Measurements from ENCODE around the gene CADPS.

The CADPS gene

DNA sequence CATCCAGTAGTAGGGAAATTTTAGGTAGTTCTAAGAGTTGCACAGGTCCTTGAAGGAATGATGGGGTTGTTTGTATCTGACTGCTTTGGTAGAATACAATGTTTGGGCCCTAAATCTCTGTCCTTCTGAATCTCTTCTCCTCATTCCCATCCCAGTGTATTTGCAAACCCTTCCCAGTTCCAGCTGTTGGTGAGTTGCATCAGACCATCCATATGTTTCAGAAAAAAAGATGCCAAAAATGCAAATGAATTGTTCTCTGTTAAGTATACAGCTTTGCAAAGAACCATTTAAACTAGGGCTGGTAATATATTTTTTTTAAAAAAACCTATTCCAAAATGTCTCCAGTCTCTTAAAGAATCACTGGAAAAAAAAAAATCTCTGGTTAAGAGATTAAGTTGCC is 251.0 kb downstream of the CADPS start:
- H3K4me3 Mint-ChIP-seq: no peak overlapping the region
- H3K4me1 Mint-ChIP-seq (ENCODE audit: low read depth): no peaks in the 10 kb centered on the region
- H3K27ac Mint-ChIP-seq: no peak overlapping the region
- no peaks in the 10 kb centered on the region for H3K36me3 Mint-ChIP-seq (ENCODE audit: low read depth)
- H3K27me3 Mint-ChIP-seq: peaks cover 4% of the 10 kb centered on the region
- no peaks in the 10 kb centered on the region for H3K9me3 Mint-ChIP-seq
- intact Hi-C loops (cut with micrococcal nuclease): no loop called here

DNA sequence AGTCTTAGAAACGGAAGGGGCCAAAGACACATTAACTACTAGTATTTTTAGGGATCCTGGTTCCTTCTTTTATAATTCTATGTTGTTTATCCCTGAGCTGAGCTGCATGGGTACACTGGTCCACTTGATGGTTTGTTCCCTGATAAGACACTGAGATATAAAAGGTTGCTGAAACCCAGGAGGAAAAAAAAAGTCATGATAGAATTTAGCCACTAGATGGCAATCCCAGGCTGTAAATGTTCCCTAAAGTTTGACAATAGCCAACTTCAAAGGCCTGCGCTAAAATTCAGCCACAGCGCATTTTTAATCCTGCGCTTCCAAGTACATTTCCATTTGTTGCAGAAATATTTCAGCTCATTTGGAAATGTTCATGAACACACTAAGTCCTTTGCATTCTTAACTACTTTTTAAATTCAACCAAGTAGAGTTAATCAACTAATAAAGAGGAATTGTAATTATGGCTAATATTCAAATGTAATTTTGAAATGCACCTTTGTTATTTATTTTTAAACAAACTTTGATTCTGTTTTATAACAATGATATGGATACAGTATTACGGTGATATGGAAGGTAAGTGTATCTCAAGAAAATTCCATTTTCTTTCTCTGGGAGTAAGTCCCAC is 252.6 kb downstream of the CADPS start:
- Mint-ChIP-seq H3K4me3 (no peak overlapping the region), H3K4me1 (ENCODE audit: low read depth) (no peaks in the 10 kb centered on the region), H3K9me3 (no peaks in the 10 kb centered on the region), H3K27me3 (peaks cover 4% of the 10 kb centered on the region), H3K27ac (no peak overlapping the region), H3K36me3 (ENCODE audit: low read depth) (no peaks in the 10 kb centered on the region)
- intact Hi-C loops (cut with micrococcal nuclease): no loop called here

DNA sequence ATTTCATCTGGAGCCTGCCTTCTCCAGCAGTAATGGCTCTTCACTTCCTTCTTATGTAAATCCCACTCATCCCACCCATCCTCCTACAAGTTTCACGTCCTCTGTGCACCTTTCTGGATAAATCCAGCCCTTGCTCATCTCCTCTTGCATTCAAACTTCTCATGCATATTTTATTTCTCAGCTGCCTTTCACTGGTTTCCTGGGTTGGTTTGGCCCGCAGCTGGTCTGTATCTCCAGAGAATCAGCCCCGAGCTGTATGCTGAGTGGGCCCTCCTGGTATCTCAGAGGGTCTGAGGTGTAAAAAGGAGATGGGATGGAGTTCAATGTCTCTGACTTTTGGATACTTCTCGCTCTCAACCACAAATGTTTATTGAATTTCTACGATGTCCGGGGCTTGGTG is 253.3 kb downstream of the CADPS start:
- Mint-ChIP-seq H3K27ac (no peak overlapping the region), H3K4me3 (no peak overlapping the region), H3K27me3 (peaks cover 4% of the 10 kb centered on the region), H3K36me3 (ENCODE audit: low read depth) (no peaks in the 10 kb centered on the region), H3K4me1 (ENCODE audit: low read depth) (no peaks in the 10 kb centered on the region), H3K9me3 (no peaks in the 10 kb centered on the region)
- intact Hi-C loops (cut with micrococcal nuclease): no loop called here

DNA sequence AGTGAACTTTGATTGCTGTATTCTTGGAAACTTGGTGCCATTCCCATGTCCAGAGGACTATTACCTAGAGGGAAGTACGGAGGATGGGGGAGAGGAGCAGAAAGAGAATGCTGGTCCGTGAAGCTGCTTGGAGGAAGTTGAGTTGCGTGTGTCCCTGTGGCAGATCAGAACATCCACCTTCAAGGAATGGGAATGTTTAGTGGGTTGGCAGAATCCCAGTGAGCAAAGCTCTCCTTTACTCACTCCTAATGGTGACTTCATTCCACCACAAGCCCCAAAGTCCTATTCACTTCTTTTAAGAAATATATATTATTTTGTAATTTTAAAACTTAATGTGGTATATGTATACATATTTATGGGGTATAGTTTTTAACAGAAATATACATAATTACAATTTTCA is 254.0 kb downstream of the CADPS start:
- intact Hi-C loops (cut with micrococcal nuclease): no loop called here
- H3K36me3 Mint-ChIP-seq (ENCODE audit: low read depth): no peaks in the 10 kb centered on the region
- H3K27ac Mint-ChIP-seq: no peak overlapping the region

DNA sequence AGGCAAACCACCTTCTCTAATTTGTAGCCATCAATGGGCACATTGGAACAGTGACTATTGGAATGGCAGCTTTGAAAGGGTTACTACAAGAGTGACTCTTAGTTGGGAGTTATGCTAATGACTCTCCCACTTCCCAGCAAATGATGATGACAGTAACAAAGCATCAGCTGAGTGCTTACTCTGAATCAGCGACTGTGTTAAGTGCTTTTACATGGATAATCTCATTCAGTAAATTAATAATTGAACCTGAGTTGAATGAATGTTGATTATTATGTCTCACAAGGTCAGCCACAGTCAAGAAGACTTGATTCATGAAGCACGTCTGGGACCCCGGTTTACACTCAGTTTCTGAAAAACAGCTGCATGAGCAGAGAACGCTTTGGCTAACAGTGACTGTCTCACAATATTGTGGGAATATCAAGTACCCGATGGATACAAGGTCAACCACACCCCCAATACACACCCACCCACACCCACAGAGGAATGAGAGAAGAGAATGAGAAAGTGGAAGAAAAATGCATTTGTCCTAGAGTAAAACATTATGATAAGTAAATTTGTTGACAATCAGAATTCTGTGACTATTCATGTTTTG is 259.9 kb downstream of the CADPS start:
- Mint-ChIP-seq H3K9me3 (no peaks in the 10 kb centered on the region), H3K4me3 (no peak overlapping the region), H3K27me3 (no peaks in the 10 kb centered on the region), H3K4me1 (ENCODE audit: low read depth) (no peaks in the 10 kb centered on the region), H3K27ac (no peak overlapping the region), H3K36me3 (ENCODE audit: low read depth) (no peaks in the 10 kb centered on the region)
- intact Hi-C loops (cut with micrococcal nuclease): no loop called here

More for the DNA sequence above, 254.0 kb downstream of the CADPS start:
- H3K4me3 Mint-ChIP-seq: no peak overlapping the region
- H3K27me3 Mint-ChIP-seq: peaks cover 4% of the 10 kb centered on the region
- H3K9me3 Mint-ChIP-seq: no peaks in the 10 kb centered on the region
- no peaks in the 10 kb centered on the region for H3K4me1 Mint-ChIP-seq (ENCODE audit: low read depth)

DNA sequence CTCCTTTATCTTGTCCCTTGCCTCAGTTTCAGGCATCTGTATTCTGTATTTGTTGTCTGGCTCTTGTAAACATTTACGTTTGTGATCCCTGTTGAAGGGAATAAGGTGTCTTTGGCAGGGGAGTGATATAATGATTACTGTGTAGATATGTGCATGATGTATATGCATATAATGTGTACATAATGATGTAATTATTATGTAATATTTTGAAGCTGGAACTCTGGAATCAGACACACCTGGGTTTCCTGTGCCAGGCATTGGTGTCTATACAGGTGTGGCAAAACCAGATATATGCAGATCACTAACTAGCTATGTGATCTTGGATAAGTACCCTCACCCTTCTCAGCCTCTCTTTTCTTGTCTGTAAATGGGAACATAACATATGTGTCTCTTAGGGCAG is 260.7 kb downstream of the CADPS start:
- H3K4me1 Mint-ChIP-seq (ENCODE audit: low read depth): no peaks in the 10 kb centered on the region
- H3K4me3 Mint-ChIP-seq: no peak overlapping the region
- intact Hi-C loops (cut with micrococcal nuclease): no loop called here
- H3K36me3 Mint-ChIP-seq (ENCODE audit: low read depth): no peaks in the 10 kb centered on the region
- H3K27me3 Mint-ChIP-seq: no peaks in the 10 kb centered on the region
- no peak overlapping the region for H3K27ac Mint-ChIP-seq
- no peaks in the 10 kb centered on the region for H3K9me3 Mint-ChIP-seq

DNA sequence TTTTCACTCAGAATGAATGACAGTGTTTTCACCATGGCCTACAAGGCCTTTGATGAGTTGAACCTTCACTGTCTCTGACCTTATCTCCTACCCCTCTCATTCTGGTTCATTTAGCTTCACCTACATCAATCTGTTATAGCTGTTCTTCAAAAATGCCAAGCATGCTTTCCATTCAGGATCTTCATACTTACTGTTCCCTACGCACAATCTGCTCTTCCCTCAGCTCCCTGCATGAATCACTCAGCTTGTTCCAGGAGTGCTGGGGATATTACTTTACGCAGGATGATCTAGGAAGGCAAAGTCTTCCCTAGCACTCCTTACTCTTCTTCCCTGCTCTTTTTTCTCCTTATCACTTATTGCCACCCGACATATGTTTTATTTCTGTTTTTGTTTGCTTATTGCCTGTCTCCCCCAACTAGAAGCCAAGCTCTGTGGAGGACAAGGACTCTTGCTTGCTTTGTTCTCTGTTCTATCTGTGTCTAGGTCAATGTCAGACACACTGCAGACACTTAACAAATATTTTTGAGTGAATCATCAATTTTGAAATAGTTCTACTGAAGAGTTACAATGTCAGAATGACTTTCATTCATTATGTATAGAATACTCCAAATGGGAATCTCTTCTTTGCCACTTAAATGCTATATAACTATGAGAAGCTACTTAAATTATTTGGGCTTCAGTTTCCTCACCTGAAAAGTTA is 263.5 kb downstream of the CADPS start:
- Mint-ChIP-seq H3K27ac (no peak overlapping the region), H3K36me3 (ENCODE audit: low read depth) (no peaks in the 10 kb centered on the region), H3K9me3 (no peaks in the 10 kb centered on the region), H3K4me1 (ENCODE audit: low read depth) (no peaks in the 10 kb centered on the region), H3K27me3 (no peaks in the 10 kb centered on the region), H3K4me3 (no peak overlapping the region)
- intact Hi-C loops (cut with micrococcal nuclease): no loop called here

DNA sequence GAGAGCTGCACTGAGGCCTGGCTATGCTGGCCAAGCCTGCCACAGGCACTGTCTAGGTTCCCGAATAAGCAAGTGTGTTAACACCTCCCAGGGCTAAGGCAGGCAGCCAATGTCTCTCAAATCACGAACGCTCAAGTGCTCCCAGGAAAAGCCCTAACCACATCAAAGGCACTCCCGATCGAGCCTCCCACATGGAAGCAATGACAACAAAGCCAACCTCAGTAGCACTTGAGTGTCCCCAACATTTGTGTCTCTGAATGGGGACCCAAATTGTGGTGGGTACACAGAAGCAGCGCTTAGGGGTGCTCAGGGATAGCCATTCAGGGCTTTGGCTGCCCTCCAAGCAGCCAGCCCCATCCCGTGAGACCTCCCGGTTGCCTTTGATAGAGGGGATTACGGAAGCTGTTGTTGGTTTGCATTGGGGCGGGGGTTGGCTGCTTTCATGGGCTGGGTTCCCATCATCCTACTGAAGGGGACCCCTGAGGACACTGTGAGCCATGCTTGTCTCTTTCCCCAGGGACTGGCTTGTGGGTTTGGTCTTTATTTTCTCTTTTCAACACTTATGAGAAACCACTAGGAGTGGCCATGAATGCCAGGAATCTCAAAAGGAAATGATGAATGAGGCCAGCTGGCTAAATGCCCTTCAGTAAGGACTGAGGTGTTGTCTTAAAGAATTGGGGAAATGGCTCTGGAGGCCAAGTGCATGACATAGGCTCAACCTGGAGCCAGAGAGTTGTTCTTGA is 267.8 kb downstream of the CADPS start:
- Mint-ChIP-seq H3K36me3 (ENCODE audit: low read depth) (no peaks in the 10 kb centered on the region), H3K4me3 (no peak overlapping the region), H3K27me3 (no peaks in the 10 kb centered on the region), H3K27ac (no peak overlapping the region), H3K4me1 (ENCODE audit: low read depth) (no peaks in the 10 kb centered on the region), H3K9me3 (no peaks in the 10 kb centered on the region)
- intact Hi-C loops (cut with micrococcal nuclease): no loop called here

DNA sequence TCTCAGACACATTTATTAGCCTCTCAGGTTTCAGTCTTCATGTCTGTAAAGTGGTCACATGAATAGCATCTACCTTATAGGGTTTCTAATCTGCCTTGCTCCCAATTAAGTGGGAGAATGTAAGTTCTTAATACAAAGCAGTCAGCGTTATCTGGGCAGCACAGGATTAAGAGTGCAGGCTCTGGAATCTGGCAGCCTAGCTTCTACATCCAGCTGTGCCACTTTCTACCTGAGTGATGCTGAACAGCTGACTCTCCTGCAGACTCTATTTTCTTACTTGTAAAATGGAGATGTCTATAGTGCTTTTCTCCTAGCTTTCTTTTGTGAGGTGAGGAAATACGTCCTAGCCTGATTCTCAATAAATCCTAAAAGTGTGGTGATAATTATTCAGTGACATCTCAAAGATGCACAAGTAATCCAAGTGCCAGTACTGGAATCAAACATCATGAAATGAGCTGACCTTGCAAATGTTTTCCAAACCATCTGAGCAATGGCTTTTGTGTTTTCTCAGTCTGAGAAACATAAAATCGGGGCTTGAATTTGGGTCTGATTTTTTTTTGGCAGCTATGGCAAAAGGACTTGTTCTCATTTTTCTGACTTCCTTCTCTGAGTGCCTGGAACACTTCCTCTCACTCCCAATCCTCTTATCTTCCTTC is 269.7 kb downstream of the CADPS start:
- Mint-ChIP-seq H3K4me1 (ENCODE audit: low read depth) (no peaks in the 10 kb centered on the region), H3K27me3 (no peaks in the 10 kb centered on the region), H3K36me3 (ENCODE audit: low read depth) (no peaks in the 10 kb centered on the region), H3K27ac (no peak overlapping the region), H3K4me3 (no peak overlapping the region), H3K9me3 (no peaks in the 10 kb centered on the region)
- intact Hi-C loops (cut with micrococcal nuclease): no loop called here

DNA sequence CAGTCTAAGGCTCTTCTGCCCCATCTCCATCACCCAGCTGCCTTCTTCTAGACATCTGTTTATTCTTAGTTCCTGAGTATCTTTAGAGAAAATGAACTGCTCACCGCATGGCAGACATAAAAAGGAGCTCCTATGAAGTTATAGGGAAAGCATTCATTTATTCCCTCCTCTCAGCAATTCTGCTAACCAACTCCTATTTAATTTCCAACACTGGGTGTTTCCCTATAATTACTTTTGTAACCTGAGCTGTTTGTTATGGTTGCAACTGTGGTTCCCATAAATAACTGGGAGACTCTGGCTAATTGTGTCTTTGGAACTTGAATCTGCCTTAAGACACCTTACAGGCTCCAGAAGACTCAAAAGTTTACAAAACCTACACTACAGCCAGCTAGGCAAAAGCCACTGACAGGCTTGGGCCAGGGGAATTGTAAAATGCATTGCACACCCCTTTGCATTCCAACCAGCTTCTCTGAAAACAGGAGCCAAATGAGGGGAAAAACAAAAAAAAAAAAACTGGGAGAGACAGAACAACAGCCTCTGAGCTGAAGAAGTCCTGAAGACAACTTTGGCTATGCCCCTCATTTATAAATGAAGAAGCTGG is 270.4 kb downstream of the CADPS start:
- intact Hi-C loops (cut with micrococcal nuclease): no loop called here
- no peak overlapping the region for H3K27ac Mint-ChIP-seq
- H3K4me1 Mint-ChIP-seq (ENCODE audit: low read depth): no peaks in the 10 kb centered on the region
- H3K9me3 Mint-ChIP-seq: no peaks in the 10 kb centered on the region
- H3K36me3 Mint-ChIP-seq (ENCODE audit: low read depth): no peaks in the 10 kb centered on the region
- no peak overlapping the region for H3K4me3 Mint-ChIP-seq
- H3K27me3 Mint-ChIP-seq: no peaks in the 10 kb centered on the region

DNA sequence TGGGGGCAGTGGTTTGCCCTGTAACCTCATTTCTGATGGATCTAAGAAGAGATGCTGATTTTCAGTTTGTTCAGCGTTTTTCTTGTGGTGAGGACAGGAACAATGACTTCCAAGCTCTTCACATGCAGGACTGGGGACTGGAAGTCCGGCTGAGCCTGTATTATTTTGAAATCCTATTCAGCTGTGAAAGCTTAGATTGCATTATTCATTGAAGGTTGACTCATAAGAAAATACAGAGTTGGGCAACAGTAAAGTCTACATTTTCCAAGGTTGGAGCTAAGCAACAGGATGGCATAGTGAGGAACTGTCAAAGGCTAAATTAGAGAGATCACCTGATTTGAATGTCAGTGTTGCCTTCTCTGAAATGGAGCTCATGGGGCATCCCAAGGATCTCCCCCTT is 270.9 kb downstream of the CADPS start:
- Mint-ChIP-seq H3K27me3 (no peaks in the 10 kb centered on the region), H3K4me3 (no peak overlapping the region), H3K27ac (no peak overlapping the region), H3K4me1 (ENCODE audit: low read depth) (no peaks in the 10 kb centered on the region), H3K9me3 (no peaks in the 10 kb centered on the region), H3K36me3 (ENCODE audit: low read depth) (no peaks in the 10 kb centered on the region)
- intact Hi-C loops (cut with micrococcal nuclease): no loop called here

DNA sequence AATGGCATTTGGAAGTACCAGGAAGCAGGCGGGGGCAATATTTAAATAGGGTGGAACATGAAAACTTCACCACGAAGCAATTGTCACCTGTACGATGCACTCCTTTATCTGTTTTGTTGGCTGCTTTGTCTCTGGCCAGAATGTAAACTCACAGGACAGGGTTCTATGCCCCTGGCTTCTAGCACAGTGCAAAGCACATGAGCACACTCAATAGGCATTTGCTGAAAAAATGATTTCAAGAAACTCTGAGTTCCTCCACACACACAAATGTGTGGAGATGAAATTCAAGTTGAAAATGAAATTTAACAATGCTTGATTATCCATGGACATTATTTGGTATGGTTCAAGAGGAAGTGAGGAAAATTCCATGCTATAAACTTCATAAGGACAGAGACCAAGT is 272.2 kb downstream of the CADPS start:
- Mint-ChIP-seq H3K27ac (no peak overlapping the region), H3K9me3 (no peaks in the 10 kb centered on the region), H3K4me3 (no peak overlapping the region), H3K4me1 (ENCODE audit: low read depth) (no peaks in the 10 kb centered on the region), H3K27me3 (no peaks in the 10 kb centered on the region), H3K36me3 (ENCODE audit: low read depth) (no peaks in the 10 kb centered on the region)
- intact Hi-C loops (cut with micrococcal nuclease): no loop called here

DNA sequence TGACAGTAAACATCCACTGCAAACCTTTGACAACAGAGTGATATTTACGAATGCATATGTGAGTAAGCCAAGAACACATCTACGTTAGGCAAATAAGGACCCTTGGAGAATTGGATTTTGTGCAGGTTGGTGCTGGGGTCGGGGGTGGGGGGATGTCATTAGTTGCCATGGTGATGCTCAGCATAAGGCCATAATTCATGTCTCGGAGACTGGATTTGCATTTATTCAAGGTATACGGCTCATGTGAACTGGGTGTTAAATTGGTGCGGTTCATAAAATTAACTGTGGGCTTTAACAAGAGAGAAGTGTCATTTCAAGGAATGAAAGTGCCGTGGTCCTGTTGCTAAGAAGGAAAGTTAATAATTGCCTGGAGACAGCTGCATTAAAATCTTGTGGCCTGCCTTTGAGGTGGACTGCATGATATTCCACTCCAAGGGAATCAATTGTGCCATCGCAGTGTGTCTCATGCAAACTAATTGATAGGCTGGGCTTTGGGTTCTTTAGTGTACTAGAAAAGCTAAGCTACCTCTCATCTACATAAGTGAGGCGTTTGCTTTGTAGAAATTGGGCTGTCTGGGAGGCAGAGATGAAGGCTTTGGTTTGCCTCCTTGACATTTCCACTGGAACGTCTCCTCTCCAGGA is 273.0 kb downstream of the CADPS start:
- Mint-ChIP-seq H3K9me3 (no peaks in the 10 kb centered on the region), H3K4me1 (ENCODE audit: low read depth) (no peaks in the 10 kb centered on the region), H3K36me3 (ENCODE audit: low read depth) (no peaks in the 10 kb centered on the region), H3K27me3 (no peaks in the 10 kb centered on the region), H3K4me3 (no peak overlapping the region), H3K27ac (no peak overlapping the region)
- intact Hi-C loops (cut with micrococcal nuclease): no loop called here
